HT1080 (cell line): ENCODE results near the gene CFAP57. TPM values are rescaled to one million over a fixed set of nuclear protein-coding genes. Genes with fewer than 3 reads are reported as not detected.

Source experiments
- DNase-seq: peaks from one replicate; pipeline ENCODE4 v3.0.0-alpha.2; 2015; ENCODE audit warnings: low read depth
- total RNA-seq: library from RNA; depleted of rRNA; stranded (reverse); fragments of >200 nt; shearing (Covaris generic); gene quantifications from 2 replicates; pipeline ENCODE4 v1.2.3, GENCODE V29; 2014

The CFAP57 gene
- total RNA-seq, 1 experiment from 2014 or later, result 0.50 TPM

DNA sequence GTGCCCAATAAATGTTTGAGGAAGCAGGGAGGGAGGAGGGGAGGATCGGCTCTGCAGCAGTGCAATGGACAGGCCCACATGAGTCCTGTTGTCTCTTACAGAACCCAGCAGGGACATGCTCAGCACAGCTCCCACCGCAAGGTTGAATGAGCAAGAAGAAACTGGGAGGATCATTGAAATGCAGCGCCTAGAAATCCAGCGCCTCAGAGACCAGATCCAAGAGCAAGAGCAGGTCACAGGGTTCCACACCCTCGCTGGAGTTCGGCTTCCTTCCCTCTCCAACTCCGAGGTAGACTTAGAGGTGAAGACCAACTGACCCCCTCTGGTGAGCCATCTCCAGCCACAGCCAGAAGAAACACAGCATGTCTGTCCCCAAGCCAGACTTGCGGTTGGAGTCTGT is 81.7 kb downstream of the CFAP57 start:
- no peak for DNase-seq

DNA sequence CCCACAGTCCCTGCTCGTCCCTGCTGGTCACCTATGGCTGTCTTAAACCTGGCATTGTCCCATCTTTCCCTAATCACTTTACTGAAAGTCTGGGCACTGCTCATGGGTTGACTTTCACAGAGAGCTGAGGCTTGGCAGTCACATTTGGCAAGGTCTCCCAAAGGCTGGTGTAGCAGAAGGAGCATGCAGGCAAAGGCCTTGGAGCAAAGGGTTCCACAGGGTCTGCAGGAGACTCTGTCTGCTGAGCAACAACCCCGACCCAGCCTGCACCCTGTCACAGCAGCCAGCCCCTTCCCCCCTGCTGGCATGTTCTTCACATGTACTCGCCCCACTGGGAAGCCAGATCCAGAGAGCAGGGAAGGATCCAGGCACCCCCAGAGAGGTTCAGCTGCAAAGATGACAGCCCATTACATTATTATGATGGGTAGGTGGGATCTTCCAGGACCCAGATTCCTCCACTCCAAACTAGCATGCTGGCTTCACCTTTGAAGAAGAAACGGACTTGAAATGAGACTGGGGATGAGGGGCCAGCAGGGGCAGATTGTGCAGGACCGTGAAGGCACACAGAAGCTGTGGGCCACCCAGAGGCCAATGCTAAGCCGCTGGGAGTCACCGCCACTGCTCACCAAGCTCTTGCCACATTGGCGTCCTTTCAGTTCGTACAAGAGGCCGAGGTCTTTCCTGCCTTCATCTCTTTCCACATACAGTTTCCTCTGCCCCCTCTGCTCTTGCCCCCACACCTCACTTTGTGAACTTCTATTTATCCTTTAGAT is 83.5 kb downstream of the CFAP57 start:
- no peak for DNase-seq

DNA sequence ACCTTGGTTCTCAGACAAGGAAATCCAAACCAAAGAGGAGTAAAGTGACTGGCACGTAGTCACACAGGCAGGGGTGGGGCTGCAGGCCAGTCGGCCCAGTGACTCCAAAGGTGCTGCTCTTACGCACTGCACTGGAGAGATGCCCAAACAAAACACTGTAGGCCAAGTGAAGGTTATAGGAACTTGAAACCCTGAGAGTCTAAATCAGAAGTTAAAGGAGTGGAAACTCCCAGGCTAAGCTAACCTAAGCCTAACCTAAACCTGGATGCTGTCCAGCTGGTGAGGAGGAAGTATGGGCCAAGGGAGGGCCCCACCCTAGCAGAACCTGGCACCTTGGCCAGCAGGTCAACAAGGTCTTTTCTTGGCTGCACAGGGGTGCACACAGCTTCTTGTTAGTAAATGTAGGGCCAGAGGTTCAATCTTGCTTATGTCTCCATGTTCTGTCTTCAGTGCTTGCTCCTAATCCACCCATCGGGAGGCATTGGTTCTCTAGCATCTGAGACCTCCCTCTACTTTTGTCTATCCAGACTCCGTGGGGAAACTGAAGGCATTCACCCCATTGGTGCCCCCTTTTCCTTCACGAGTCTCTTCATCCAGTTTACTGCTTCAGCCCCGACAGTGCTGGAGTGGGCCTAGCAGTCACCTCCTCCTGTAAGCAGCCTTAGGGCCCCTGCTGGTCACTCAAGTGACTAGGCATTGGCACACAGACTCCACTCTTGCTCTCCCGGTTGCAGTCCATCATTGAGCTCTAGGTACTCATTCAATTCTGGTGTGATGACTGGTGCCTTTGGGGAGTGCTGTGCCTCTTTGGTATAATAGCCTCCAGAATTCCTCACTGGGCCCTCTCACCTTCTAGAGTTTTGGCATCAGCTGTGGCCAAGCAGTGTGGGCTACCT is 84.8 kb downstream of the CFAP57 start:
- no peak for DNase-seq

DNA sequence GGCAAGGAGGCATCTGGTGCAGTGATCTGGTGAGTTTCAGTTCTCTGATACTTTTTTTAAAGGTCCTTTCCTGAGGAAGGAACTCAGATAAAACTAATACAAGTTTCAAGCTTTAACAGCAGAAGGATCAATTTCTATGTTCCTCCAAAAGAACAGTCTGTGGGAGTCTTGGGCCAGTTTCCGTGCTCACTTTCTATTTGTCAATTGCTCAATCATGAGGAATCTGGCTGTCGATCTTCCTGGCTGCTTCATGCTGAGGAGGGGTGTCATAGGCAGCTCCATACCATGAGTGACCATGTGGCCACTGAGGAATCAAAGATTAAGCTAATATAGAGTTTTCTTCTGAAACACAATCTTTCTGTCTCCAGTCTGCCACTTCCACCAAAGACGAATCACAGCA is 86.2 kb downstream of the CFAP57 start:
- no peak for DNase-seq

DNA sequence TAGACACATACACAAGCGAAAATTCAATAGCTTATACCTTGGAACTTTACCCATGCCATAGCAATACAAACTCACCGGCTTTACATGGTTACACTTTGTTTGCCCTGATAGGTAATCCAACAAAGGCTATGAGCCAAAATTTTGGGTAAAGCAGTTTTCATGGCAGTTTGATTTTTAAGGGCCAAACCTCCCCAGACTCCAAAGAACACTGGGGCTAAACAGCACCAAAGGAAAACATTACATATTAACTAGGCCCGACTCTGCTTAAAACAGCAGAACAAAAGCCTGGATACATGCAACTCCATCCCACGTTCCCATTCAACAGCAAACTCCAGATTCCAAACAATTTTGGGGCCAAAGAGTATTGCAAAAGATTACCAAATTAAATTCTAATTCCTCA is 93.3 kb downstream of the CFAP57 start:
- DNase-seq, result no peak

DNA sequence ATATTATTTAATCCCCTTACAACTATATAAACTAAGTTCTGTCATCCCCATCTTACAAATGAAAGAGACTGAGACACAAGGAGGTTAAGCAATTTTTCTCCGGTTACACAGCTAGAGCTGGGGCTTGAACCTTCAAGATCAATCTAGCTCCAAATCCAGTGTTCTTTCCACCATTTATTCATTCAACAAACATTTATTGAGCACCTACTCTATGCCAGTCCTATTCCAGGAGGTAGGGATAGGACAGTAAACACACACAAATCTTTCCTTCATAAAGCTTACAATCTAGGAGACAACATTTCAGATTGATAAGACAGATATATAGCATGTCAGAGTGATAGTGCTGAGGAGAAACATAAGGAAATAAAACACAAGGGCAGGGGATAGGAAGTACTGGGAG is 94.8 kb downstream of the CFAP57 start:
- DNase-seq, result no peak

DNA sequence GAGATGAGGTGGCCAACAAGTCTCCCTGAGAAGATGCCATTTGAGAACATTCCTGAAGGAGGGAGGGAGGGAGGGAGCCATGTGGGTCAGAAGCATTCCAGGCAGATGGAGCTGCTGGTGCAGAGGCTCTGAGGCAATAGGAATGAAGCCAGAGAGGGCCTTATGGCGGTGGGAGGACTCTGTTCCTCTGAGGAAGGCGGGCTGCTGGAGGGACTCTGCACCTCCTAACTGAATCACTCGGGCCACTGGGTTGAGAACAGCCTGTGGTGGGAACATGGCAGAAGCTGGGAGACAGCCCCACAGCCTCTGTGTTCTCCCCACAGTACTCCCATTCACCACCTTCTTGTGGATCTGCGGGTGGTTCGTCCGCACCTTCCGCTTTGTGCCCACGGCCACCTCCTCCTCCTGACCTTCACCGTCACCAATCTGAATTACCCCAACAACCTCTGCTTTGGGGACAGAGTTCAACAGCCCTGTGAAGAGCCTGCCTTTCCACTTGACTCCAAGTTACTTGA is 95.2 kb downstream of the CFAP57 start:
- peak; percentile 9 for DNase-seq

DNA sequence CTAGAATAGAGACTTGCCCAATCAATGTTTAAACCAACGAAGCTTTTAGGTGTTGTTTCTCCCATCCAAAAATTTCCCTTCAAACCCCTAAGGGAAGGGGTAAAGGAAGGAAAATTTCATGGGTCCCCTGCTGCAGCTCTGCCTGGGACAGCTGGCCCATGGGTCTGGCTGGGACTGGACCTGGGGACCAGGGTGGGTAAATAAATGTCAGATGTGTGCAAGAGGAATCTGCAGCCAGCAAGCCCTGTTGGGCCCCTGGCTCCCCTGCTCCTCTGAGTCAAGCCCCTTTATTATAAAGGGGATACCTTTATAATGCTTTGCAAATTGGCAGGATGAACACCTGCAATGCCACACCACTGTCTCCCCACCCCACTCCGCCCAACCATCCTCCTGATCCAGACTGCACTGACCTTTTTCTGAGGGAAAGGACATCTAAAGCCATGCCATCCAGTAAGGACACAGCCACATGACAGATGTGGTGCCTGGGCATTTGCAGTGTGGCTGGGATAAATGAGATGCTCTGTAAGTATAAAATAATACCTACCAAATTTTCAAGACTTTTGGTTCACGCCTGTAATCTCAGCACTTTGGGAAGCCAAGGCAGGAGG is 95.8 kb downstream of the CFAP57 start:
- DNase-seq, result no peak

DNA sequence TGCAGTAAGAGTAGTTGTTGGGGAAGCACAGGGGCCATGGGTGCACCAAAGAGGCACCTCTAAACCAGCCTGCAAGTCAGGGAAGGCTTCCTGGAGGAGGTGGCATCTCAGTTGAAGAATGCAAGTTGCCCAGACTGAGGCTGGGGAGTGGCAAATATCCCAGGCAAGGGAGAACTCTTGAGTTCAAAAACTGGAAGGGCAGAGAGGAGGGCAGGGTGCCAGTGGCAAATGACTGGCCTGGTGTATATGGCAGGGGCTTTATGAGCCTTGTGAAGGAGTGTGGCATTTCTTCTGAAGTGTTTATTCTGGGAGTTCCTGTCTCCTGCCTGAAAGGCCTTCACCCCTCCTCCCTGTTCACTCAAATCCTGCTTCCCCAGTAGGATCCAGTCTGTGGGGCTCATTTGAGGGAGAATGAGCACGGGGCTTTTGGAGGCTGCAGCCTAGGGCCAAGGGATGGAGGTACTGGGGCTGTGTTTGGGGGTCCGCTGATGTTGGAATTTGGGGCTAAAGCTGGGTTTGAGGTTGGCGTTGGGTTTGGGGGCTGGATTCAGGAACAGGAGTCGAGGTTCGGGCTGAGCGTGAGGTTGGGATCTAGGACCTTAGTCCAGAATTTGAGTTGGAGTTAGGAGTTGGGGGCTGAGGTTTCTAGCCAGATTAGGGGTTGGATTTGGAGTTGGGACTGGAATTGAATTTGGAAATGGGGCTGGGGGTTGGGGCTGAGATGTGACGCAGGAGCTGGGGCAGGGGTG is 97.7 kb downstream of the CFAP57 start, which contains the start of gene TMEM125:
TSS of gene TMEM125 (plus strand) at position 357 of the 749 bp plus-strand sequence. CDS start 2,740 bp downstream, outside the sequence.
- DNase-seq, result no peak

DNA sequence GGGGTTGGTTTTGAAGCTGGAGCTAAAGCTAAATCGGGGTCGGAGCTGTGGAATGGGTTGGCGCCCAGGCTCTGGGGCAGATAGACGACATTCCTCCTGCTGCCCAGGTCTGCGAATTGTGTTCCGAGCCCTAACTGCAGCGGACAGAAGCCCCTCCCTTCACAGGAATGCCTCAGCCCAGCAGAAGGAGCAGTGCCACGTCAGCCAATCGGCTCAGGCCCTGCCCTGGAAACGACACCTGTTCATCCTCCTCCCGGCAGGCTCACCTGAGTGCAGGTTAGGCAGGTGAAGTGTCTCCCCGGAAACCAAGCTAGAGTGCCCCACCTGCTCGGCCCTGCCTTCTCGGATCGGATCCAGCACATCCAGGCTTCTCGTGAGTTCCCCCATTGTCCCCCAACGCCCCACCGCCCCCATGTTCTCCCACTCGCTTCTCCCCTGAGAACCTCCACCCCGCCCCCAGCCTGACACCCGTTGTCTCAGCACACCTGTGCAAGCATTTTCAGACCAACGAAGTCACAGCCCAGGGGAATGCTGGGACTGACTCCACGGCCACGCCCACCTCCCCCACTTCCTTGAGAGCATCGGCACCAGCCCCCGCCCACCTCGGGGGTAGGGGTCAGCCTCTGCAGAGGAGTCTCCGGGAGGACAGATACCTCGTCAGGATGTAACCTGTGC is 98.4 kb downstream of the CFAP57 start:
- DNase-seq, result no peak

DNA sequence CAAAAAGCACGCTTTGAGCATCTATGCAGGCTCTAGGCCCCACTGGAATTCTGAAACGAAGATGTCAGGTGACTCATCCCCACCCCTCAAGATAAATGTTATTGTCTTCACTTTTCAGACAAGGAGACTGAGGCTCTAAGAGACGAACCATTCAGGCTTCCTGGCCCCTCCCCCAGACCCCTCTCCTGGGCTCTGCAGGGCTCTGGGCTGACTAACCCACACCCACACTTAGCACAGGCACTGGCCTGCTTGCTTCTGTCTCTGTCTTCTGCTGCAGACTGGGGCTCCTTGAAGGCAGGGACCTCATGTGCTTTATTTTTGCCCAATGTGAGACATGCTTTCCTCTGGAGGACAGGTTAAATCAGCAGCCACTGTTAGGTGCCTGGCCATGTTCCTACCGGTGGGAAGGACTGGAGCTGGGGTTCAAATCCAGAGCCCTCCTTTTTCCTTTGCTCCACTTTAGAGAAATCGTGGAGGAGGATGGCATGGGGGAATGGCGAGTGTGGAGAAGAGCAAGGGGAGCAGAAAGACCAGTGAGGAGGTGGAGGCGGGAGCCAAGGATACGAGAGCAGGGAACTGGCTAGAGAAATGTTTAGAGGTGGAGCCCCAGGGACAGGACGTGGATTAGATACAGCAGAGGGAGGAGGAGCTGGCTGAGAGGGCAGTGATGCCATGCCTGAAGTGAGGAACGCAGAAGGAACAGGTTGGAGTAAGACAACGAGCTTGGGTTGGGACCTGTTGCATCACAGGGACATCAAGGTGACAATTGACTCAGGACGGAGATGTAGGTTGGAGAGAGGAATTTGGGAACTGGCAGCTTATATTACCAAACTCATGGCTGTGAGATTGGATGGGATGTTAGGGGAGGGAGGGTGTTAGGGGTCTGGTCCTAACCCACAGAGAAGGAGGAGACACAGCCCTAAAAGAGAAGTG is 99.3 kb downstream of the CFAP57 start:
- DNase-seq, result no peak

DNA sequence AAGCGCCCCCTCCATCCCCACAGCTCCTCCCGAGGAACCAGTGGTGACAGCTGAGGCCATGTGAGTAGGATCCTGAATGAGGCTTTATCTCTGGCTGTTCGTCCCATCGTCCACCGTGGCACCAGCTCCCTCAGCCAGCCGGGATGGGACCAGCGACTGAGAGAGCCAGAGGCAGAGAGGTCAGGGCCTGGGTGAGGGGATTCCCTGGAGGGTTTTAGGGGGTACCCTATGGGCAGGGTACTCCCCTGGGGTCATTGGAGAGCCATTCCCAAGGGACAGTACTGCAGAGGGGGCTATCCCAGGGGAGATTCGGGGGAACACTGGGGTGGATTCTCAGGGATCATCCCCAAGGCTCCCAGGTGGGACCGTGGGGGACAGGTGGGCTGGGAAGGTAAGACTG is 100.0 kb downstream of the CFAP57 start:
- DNase-seq, result no peak

DNA sequence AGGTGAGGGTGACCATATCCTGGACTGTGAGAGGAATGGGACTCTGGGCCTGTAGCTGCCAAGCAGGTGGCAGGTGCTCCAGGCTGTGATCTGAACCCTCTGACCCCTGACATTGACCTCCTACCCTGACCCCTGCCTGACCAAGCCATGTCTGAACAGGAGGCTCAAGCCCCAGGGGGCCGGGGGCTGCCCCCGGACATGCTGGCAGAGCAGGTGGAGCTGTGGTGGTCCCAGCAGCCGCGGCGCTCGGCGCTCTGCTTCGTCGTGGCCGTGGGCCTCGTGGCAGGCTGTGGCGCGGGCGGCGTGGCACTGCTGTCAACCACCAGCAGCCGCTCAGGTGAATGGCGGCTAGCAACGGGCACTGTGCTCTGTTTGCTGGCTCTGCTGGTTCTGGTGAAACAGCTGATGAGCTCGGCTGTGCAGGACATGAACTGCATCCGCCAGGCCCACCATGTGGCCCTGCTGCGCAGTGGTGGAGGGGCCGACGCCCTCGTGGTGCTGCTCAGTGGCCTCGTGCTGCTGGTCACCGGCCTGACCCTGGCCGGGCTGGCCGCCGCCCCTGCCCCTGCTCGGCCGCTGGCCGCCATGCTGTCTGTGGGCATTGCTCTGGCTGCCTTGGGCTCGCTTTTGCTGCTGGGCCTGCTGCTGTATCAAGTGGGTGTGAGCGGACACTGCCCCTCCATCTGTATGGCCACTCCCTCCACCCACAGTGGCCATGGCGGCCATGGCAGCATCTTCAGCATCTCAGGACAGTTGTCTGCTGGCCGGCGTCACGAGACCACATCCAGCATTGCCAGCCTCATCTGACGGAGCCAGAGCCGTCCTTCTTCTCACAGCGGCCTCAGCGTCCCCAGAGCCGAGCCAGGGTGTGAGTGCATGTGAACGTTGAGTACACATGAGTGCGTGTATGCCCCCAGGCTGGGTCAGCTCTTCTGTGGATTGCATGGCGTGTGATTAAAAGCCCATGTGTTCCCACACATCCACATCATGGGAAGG is 100.7 kb downstream of the CFAP57 start:
- DNase-seq, result no peak

DNA sequence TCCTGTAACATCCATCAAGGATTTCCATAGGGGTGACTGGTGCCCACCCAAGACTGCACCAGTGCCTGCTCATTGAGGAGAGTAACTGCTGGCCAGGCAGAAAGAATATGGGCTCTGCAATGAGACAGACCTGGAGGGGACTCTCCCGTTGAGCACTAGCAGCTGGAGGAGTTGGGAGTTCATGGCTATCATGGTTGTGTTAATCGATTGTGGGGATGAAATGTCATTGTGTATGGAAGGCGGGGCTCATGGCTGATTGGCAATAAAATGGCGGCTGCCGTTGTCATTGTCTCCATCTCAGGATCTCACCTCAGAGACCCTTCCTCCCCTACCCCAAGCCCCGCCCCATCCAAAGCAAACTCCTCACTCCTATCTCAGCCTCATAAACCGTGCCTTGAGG is 101.6 kb downstream of the CFAP57 start:
- DNase-seq, result no peak

DNA sequence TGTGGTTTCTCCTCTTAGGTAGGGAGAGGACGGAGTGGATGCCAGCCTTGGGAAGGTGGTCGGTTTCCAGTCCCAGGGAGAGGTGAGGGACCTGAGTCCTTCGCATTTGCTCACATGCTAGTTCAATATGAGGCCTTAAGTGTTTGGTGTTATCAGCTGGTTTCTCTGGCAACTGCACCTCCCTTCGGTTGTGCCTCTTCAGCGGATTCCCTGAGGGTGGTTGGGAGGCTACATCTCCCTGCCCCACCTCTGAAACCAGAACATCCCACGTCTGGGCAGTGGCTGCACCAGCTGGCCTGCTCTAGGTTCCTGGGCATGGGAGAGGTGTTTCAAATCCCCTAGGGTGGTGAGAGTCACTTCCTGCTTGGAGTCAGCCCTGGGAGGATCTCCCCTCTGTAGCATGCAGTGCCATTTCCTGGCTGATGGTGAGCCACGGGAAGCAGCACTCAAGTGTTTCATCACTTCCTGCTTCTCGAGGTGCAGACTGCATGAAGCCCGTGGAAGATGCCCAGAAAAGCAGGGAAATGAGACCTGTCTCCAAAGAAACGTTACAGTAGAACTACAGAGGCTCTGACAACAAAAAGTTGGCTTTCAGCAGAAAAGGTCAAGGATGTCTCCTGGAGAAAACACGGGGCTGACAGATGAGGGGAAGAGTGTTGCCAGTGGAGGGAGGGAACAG is 102.1 kb downstream of the CFAP57 start:
- DNase-seq, result peak; percentile 86

DNA sequence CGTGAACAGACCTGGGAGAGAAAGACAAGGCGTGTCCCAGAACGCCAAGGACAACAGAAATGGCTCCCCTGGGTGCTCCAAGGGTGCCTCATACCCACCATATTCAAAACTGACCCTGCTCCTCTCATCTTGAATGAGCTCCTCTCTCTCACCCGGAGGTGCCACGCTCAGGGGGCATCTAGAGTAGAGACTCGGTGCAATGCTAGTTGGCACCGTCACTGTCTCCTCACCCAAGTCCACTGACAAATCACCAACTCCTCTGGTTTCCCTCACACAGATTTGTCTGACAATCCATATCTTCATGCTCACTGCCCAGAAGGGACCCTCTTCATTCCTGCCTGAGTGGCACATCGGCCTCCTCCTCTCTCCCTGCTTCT is 102.7 kb downstream of the CFAP57 start:
- no peak for DNase-seq

DNA sequence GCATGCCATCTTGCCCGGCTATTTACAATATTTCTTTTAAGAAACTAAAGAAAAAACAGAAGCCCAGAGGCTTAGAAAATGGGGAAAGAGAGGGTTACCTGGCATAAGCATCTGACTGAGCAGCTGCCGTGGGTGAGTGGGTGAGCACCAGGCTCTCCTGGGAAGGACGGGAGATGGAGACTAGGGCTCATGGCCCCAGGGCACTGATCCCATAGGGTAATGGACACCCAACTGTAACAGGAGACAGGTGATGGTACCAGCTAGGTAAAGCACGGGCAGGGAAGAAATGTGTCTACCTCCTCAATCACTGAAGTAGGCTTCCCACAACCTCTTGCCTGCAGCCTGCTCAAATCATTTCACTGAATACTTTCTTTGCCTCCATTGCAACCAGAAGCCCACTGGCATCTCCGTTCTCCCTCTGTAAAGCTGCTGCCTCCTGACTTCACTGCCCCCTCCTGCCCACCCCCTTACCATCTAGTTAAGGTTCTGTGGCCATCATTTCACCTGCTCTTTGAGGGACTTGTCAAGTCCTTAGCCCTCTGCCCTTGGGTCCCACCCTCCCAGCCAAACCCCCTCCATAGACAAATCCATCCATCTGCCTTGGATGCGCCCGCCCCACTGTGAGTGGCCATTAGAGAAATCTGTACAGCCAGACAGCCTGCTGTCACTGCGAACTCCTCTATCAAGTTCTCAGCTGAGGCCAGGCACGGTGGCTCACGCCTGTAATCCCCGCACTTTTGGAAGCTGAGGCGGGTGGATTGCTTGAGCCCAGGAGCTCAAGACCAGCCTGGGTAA is 103.9 kb downstream of the CFAP57 start:
- no peak for DNase-seq
